Measurements from ENCODE around the gene TMEM243. TPM values are rescaled to one million over a fixed set of nuclear protein-coding genes. Genes with fewer than 3 reads are reported as not detected.

TMEM243 gene
- total and polyA plus RNA-seq, 2 donors (not counting 3 experiments of a cell fraction or from before 2014, with no cell fraction given) = 26.9 to 28.8 TPM

- peak; percentile 58 for DNase-seq (ENCODE audit: low read depth, low spot score)
Observed at GRCh38 chr7:87152897-87153641, 66.5 kb downstream of the TMEM243 start.

More at GRCh38 chr7:87152897-87153641, 66.5 kb downstream of the TMEM243 start:
- BruUV-seq (replicated peaks) = TSS peak; percentile 67
- Histone ChIP-seq H3K27ac (ENCODE audit: insufficient read depth, low read depth, low read length) (peak overlapping the region; percentile 84), H3K9ac (replicated peaks; ENCODE audit: extremely low read depth, insufficient read depth, low read length) (peak overlapping the region; percentile 100), H2AFZ (ENCODE audit: low read depth, low read length) (peak overlapping the region; percentile 28), H4K20me1 (replicated peaks; ENCODE audit: control insufficient read depth, extremely low read depth, insufficient read depth, low read length) (peaks cover 5% of the 10 kb centered on the region), H3K4me1 (ENCODE audit: control insufficient read depth, extremely low read depth, insufficient read depth, low read length) (peaks cover 40% of the 10 kb centered on the region), H3K9me1 (replicated peaks; ENCODE audit: control insufficient read depth, extremely low read depth, insufficient read depth, low read length) (no peaks in the 10 kb centered on the region), H3K4me2 (ENCODE audit: insufficient read depth, low read length) (peak overlapping the region; percentile 92), H3K4me3 (replicated peaks in 1 of 3; ENCODE audit: insufficient read depth in 1 of 3, low read depth in 1 of 3, low read length in 3 of 3) (peak overlapping the region; percentile 96 to 100 (median 100)), H3K27me3 (ENCODE audit: control insufficient read depth in 2 of 2, insufficient read depth in 2 of 2, low read length in 2 of 2) (no peaks in the 10 kb centered on the region), H3K9me3 (replicated peaks; ENCODE audit: control insufficient read depth, insufficient read depth, low read length) (no peaks in the 10 kb centered on the region), H3K79me2 (ENCODE audit: control insufficient read depth, insufficient read depth, low read length) (peaks cover 53% of the 10 kb centered on the region), H3K36me3 (ENCODE audit: control insufficient read depth in 2 of 2, extremely low read depth in 1 of 2, insufficient read depth in 2 of 2, low read length in 2 of 2) (peaks cover 0 to 2% of the 10 kb centered on the region in 2 experiments)
- ChIA-PET CTCF (interaction anchor here (1.0 to 12.0 kb wide), 9 partner anchors 9 to 263 kb away, joined by 3 to 343 read pairs (median 5); partner anchors contain the start of genes ELAPOR2 and TMEM243), POLR2A (interaction anchor here (0.7 to 2.4 kb wide), 6 partner anchors 20 to 221 kb away, joined by 3 to 15 read pairs (median 4); partner anchors contain the start of genes ELAPOR2 and TMEM243)
- dilution Hi-C loops (cut with MboI; ENCODE audit: extremely low pct_ligation_motif_present, low sequenced_read_pairs) = no loop called here
- TF ChIP-seq MAX (IDR thresholded peaks at IDR 0.05; ENCODE audit: insufficient read depth, insufficient read length) (no peak), POLR2AphosphoS5 (IDR thresholded peaks at IDR 0.05; ENCODE audit: insufficient read depth, low read depth, low read length) (no peak), MYC (IDR thresholded peaks at IDR 0.05; ENCODE audit: low read depth, low read length) (no peak), POLR2A (IDR thresholded peaks at IDR 0.05; ENCODE audit: low read depth, low read length) (no peak), JUN (IDR thresholded peaks at IDR 0.05; ENCODE audit: borderline replicate concordance, insufficient read depth, insufficient read length, low read depth) (no peak), FOS (IDR thresholded peaks at IDR 0.05; ENCODE audit: borderline replicate concordance, insufficient read depth, low read length) (peak; percentile 21), EZH2 (IDR thresholded peaks at IDR 0.05; ENCODE audit: borderline replicate concordance, low read depth, low read length, severe bottlenecking) (no peak), GATA2 (IDR thresholded peaks at IDR 0.05; ENCODE audit: insufficient read depth, insufficient read length, low read depth, low read length) (peak; percentile 11)
- TF ChIP-seq, protein P1, sequence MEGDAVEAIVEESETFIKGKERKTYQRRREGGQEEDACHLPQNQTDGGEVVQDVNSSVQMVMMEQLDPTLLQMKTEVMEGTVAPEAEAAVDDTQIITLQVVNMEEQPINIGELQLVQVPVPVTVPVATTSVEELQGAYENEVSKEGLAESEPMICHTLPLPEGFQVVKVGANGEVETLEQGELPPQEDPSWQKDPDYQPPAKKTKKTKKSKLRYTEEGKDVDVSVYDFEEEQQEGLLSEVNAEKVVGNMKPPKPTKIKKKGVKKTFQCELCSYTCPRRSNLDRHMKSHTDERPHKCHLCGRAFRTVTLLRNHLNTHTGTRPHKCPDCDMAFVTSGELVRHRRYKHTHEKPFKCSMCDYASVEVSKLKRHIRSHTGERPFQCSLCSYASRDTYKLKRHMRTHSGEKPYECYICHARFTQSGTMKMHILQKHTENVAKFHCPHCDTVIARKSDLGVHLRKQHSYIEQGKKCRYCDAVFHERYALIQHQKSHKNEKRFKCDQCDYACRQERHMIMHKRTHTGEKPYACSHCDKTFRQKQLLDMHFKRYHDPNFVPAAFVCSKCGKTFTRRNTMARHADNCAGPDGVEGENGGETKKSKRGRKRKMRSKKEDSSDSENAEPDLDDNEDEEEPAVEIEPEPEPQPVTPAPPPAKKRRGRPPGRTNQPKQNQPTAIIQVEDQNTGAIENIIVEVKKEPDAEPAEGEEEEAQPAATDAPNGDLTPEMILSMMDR (IDR thresholded peaks at IDR 0.05; ENCODE audit: extremely low read depth in 1 of 2, insufficient read depth in 1 of 2, low read depth in 1 of 2, low read length in 2 of 2) = no peak
- no peak for FAIRE-seq
- intact Hi-C loops (cut with micrococcal nuclease) = loop anchor here (1.0 to 10.0 kb wide), 6 partner anchors 66 to 724 kb away; partner anchors contain the start of genes CROT, DBF4, ELAPOR2 and SLC25A40

Data from endothelial cell of umbilical vein (primary cell).